Activated CD4-positive, alpha-beta T cell treated with anti-CD3 and anti-CD28 coated beads, Interleukin-2, amount 50 U/mL, for 48 hours (primary cell): ENCODE results near the gene HSDL1.

Source experiments
- DNase-seq, 2 experiments: peaks; one replicate each; pipeline ENCODE4 v3.0.0-alpha.2; 2020

HSDL1 gene

GRCh38 chr16:84079664-84080063 lies 65.3 kb downstream of the HSDL1 start:
- DNase-seq, result no peak

DNA sequence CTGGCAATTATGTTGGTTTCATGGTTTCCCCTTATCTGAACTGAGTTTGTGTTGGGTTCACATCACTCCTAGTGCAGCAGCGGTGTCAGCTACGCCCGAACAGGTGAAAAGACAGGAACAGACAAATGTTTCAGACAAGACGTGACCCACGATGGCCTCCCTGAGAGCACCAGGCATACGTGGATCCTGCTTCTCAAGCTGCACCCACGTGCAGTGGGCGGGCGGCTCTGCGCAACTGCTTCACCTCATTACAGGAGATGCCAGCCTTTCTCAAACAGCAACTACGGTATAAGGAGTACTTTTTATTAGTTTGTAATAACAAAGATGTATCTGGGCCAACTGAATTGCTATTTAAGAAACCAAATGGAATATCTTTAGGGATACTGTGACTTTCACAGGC lies 69.6 kb downstream of the HSDL1 start:
- DNase-seq, result no peak

- no peak for DNase-seq
Observed at GRCh38 chr16:84074721-84075120, 70.3 kb downstream of the HSDL1 start.
